ENCODE measurements around the gene FGFBP2.

The FGFBP2 gene

GRCh38 chr4:15996773-15997172 lies 33.8 kb upstream of the FGFBP2 start:
- H3K4me1 ChIP-seq (ENCODE audit: control insufficient read depth, insufficient read depth, low read length), result no peaks in the 10 kb centered on the region
- TF ChIP-seq KLF17 (tag by site-specific recombination; IDR thresholded peaks at IDR 0.05), result no peak
- TF ChIP-seq, protein P1, sequence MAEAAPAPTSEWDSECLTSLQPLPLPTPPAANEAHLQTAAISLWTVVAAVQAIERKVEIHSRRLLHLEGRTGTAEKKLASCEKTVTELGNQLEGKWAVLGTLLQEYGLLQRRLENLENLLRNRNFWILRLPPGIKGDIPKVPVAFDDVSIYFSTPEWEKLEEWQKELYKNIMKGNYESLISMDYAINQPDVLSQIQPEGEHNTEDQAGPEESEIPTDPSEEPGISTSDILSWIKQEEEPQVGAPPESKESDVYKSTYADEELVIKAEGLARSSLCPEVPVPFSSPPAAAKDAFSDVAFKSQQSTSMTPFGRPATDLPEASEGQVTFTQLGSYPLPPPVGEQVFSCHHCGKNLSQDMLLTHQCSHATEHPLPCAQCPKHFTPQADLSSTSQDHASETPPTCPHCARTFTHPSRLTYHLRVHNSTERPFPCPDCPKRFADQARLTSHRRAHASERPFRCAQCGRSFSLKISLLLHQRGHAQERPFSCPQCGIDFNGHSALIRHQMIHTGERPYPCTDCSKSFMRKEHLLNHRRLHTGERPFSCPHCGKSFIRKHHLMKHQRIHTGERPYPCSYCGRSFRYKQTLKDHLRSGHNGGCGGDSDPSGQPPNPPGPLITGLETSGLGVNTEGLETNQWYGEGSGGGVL (tag by site-specific recombination; IDR thresholded peaks at IDR 0.05), result no peak
- TF ChIP-seq, protein P2, sequence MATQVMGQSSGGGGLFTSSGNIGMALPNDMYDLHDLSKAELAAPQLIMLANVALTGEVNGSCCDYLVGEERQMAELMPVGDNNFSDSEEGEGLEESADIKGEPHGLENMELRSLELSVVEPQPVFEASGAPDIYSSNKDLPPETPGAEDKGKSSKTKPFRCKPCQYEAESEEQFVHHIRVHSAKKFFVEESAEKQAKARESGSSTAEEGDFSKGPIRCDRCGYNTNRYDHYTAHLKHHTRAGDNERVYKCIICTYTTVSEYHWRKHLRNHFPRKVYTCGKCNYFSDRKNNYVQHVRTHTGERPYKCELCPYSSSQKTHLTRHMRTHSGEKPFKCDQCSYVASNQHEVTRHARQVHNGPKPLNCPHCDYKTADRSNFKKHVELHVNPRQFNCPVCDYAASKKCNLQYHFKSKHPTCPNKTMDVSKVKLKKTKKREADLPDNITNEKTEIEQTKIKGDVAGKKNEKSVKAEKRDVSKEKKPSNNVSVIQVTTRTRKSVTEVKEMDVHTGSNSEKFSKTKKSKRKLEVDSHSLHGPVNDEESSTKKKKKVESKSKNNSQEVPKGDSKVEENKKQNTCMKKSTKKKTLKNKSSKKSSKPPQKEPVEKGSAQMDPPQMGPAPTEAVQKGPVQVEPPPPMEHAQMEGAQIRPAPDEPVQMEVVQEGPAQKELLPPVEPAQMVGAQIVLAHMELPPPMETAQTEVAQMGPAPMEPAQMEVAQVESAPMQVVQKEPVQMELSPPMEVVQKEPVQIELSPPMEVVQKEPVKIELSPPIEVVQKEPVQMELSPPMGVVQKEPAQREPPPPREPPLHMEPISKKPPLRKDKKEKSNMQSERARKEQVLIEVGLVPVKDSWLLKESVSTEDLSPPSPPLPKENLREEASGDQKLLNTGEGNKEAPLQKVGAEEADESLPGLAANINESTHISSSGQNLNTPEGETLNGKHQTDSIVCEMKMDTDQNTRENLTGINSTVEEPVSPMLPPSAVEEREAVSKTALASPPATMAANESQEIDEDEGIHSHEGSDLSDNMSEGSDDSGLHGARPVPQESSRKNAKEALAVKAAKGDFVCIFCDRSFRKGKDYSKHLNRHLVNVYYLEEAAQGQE (tag by site-specific recombination; IDR thresholded peaks at IDR 0.05), result no peak
- TF ChIP-seq, protein P3, sequence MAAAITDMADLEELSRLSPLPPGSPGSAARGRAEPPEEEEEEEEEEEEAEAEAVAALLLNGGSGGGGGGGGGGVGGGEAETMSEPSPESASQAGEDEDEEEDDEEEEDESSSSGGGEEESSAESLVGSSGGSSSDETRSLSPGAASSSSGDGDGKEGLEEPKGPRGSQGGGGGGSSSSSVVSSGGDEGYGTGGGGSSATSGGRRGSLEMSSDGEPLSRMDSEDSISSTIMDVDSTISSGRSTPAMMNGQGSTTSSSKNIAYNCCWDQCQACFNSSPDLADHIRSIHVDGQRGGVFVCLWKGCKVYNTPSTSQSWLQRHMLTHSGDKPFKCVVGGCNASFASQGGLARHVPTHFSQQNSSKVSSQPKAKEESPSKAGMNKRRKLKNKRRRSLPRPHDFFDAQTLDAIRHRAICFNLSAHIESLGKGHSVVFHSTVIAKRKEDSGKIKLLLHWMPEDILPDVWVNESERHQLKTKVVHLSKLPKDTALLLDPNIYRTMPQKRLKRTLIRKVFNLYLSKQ (tag by site-specific recombination; IDR thresholded peaks at IDR 0.05; ENCODE audit: borderline replicate concordance), result no peak
- TF ChIP-seq KLF16 (tag by site-specific recombination; IDR thresholded peaks at IDR 0.05), result no peak
- no peak for TF ChIP-seq ZBTB48 (tag by site-specific recombination; IDR thresholded peaks at IDR 0.05)
- TF ChIP-seq ZNF121 (tag by site-specific recombination; IDR thresholded peaks at IDR 0.05), result no peak
- TF ChIP-seq, protein P4, sequence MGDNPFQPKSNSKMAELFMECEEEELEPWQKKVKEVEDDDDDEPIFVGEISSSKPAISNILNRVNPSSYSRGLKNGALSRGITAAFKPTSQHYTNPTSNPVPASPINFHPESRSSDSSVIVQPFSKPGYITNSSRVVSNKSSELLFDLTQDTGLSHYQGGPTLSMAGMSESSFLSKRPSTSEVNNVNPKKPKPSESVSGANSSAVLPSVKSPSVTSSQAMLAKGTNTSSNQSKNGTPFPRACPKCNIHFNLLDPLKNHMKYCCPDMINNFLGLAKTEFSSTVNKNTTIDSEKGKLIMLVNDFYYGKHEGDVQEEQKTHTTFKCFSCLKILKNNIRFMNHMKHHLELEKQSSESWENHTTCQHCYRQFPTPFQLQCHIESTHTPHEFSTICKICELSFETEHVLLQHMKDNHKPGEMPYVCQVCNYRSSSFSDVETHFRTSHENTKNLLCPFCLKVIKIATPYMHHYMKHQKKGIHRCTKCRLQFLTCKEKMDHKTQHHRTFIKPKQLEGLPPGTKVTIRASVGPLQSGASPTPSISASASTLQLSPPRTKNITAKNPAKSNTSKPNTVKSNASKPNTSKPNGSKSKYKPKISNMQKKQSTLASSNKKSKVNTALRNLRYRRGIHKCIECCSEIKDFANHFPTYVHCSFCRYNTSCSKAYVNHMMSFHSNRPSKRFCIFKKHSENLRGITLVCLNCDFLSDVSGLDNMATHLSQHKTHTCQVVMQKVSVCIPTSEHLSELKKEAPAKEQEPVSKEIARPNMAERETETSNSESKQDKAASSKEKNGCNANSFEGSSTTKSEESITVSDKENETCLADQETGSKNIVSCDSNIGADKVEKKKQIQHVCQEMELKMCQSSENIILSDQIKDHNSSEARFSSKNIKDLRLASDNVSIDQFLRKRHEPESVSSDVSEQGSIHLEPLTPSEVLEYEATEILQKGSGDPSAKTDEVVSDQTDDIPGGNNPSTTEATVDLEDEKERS (tag by site-specific recombination; IDR thresholded peaks at IDR 0.05), result no peak
- no peak for TF ChIP-seq HOXC10 (CRISPR knock-in tag; IDR thresholded peaks at IDR 0.05)
- no peak for TF ChIP-seq ZBTB21 (tag by site-specific recombination; IDR thresholded peaks at IDR 0.05)
- no peak overlapping the region for H3K4me3 ChIP-seq (ENCODE audit: low read depth, low read length)
- H3K9me3 ChIP-seq (ENCODE audit: control insufficient read depth, insufficient read depth, low read depth, low read length), result no peaks in the 10 kb centered on the region
- CTCF ChIA-PET, result interaction anchor here (2.2 kb wide), 1 partner anchor 191 kb away, joined by 10 read pairs; no protein-coding TSS in a partner anchor
- no peaks in the 10 kb centered on the region for H3K36me3 ChIP-seq (ENCODE audit: control insufficient read depth in 2 of 2, insufficient read depth in 1 of 2, low read length in 2 of 2)
- POLR2A ChIA-PET, result no interaction called here
- H3K27ac ChIP-seq (ENCODE audit: extremely low read depth, low read depth, low read length), result no peak overlapping the region

GRCh38 chr4:15995826-15996225 lies 32.9 kb upstream of the FGFBP2 start:
- no peaks in the 10 kb centered on the region for H3K36me3 ChIP-seq (ENCODE audit: control insufficient read depth in 2 of 2, insufficient read depth in 1 of 2, low read length in 2 of 2)
- ChIA-PET CTCF (interaction anchor here (1.0 to 2.2 kb wide), 2 partner anchors 190 to 516 kb away, joined by 3 to 10 read pairs; no protein-coding TSS in a partner anchor), POLR2A (no interaction called here)
- H3K27ac ChIP-seq (ENCODE audit: extremely low read depth, low read depth, low read length), result no peak overlapping the region
- H3K9me3 ChIP-seq (ENCODE audit: control insufficient read depth, insufficient read depth, low read depth, low read length), result no peaks in the 10 kb centered on the region
- no peak overlapping the region for H3K4me3 ChIP-seq (ENCODE audit: low read depth, low read length)
- no peak for TF ChIP-seq ZNF560 (tag by site-specific recombination; IDR thresholded peaks at IDR 0.05; ENCODE audit: borderline replicate concordance)
- TF ChIP-seq ZNF274 (IDR thresholded peaks at IDR 0.05; ENCODE audit: low read length), result no peak
- TF ChIP-seq ZNF274 (tag by site-specific recombination; IDR thresholded peaks at IDR 0.05; ENCODE audit: borderline replicate concordance), result no peak
- no peak for TF ChIP-seq ZNF121 (tag by site-specific recombination; IDR thresholded peaks at IDR 0.05)
- TF ChIP-seq ZNF561 (tag by site-specific recombination; IDR thresholded peaks at IDR 0.05; ENCODE audit: borderline replicate concordance), result no peak
- no peaks in the 10 kb centered on the region for H3K4me1 ChIP-seq (ENCODE audit: control insufficient read depth, insufficient read depth, low read length)
